RPMI7951 (cell line): ENCODE results near the gene KCTD14. TPM values are rescaled to one million over a fixed set of nuclear protein-coding genes. Genes with fewer than 3 reads are reported as not detected.
A peak's percentile ranks its signal among the peaks of the same experiment; 100 is the strongest.
"Not testable (repeated sequence)": the region's sequence is repeated elsewhere in the genome, so short reads cannot be mapped to it uniquely, and the experiment has no call there.

ENCODE experiments used
- DNase-seq: peaks from one replicate; pipeline ENCODE4 v3.0.0-alpha.2; 2012; ENCODE audit warnings: low read depth
- total RNA-seq: library from RNA; depleted of rRNA; stranded (reverse); fragments of >200 nt; shearing (Covaris generic); gene quantifications from 2 replicates; pipeline ENCODE4 v1.2.3, GENCODE V29; 2014

The KCTD14 gene
- total RNA-seq, 1 experiment from 2014 or later, result 7.1 TPM

DNA sequence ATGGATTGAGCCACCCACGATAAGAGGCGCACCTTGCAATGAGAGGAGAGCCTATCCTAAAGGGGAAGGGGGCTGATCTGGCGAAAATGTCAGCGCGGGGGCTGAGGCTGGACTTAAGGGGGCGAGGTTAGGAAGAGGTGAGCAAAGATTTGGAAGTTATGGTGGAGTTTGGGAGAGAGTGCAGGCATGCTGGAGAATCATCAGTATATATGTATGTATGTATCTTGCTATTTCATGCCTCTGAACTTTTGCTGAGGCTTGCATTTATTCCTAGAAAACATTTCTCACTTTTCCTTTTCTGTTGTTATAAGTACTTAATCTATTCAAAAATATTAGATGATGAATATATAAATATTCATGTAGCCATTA, 23.4 kb upstream of the KCTD14 start:
- DNase-seq, result no peak

DNA sequence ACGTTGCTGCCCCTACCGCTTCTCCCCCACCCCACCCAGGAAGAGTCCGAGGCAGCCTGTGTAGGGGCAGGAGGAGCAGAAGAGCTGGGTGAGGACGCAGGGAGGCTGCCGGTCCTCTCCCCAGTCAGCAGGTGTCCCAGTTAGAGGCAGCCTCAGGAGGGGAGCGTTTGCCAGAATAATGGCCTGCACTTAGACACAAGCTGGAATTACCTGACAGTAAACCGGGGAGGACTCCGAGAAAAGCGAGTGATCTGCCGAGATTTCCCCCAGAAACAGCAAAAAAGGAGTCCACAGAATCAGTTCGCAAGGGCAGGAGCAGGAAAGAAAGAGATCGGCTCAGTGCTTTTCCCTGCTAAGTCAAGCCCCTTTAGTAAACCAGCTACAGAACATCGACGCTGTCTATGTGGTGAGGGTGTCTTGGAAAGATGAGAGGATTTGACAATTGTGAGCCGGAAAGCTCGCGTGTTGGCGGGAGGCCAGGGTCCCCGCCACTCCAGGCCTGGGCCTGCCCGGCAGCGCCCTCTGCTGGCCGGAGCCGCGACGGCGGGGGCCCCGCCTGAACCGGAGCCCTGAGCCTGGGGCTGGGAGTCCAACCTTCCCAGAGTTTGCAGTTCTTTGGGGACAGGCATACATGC, 22.9 kb upstream of the KCTD14 start:
- peak; percentile 72 for DNase-seq

DNA sequence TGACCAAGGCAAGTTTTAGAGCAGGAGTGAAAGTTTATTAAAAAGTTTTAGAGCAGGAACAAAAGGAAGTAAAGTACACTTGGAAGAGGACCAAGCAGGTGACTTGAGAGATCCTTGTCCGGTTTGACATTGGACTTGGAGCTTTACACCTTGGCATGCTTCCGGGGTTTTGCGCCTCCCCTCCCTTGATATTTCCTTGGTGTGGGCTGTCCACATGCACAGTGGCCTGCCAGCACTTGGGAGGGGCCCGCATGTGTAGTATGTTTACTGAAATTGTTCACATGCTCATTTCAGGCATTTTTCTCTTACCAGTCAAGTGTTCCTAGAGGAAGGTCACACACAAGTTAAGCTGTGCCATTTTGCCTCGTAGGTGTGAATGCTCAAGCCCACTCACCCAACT, 21.6 kb upstream of the KCTD14 start:
- no peak for DNase-seq

DNA sequence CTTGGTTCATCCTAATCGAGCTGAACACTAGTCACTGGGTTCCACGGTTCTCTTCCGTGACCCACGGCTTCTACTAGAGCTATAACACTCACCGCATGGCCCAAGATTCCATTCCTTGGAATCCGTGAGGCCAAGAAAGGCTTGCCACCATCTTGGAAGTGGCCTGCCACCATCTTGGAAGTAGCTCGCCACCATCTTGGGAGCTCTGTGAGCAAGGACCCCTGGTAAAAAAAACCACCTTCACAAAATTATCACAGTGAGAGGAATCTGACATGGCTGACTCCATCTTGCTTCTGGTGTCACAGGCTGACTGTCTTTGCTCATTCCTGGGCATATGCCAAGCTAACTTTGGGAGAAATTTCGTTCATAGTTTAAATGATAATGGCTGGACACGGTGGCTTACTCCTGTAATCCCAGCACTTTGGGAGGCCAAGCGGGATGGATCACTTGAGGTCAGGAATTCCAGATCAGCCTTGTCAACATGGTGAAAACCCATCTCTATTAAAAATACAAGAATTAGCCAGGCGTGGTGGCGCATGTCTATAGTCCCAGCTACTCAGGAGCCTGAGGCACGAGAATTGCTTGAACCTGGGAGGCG, 18.9 kb upstream of the KCTD14 start:
- DNase-seq, result no peak

DNA sequence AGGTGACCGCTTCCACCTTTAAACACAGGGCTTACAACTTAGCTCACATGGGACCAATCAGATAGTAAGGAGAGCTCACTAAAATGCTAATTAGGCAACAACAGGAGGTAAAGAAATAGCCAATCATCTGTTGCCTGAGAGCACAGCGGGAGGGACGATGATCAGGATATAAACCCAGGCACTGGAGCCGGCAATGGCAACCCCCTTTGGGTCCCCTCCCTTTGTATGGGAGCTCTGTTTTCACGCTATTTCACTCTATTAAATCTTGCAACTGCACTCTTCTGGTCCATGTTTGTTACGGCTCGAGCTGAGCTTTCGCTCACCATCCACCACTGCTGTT, 18.3 kb upstream of the KCTD14 start:
- not testable (repeated sequence) for DNase-seq

DNA sequence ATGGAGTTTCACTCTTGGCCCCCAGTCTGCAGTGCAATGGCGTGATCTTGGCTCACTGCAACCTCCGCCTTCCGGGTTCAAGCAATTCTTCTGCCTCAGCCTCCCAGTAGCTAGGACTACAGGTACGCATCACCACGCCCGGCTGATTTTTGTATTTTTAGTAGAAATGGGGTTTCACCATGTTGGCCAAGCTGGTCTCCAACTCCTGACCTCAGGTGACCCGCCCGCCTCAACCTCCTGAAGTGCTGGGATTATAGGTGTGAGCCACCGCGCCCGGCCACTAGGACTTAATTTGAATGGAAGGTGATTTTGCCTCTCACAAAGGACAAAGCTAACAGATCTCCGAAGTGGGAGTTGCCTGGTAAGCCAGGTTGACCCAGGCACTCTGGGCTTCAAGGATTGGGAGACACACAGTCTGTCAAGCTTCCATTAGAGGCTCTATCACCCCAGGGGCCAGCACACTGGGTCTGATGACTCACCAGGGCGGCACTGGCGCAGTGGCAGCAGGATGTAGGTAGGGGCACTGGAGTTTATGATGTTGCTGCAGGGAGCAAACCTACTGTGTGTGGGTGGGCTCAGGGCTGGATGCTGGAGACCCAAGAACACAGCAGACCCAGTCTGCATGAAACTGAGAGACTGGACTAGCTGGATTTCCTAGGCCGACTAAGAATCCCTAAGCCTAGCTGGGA, 17.8 kb upstream of the KCTD14 start:
- no peak for DNase-seq

DNA sequence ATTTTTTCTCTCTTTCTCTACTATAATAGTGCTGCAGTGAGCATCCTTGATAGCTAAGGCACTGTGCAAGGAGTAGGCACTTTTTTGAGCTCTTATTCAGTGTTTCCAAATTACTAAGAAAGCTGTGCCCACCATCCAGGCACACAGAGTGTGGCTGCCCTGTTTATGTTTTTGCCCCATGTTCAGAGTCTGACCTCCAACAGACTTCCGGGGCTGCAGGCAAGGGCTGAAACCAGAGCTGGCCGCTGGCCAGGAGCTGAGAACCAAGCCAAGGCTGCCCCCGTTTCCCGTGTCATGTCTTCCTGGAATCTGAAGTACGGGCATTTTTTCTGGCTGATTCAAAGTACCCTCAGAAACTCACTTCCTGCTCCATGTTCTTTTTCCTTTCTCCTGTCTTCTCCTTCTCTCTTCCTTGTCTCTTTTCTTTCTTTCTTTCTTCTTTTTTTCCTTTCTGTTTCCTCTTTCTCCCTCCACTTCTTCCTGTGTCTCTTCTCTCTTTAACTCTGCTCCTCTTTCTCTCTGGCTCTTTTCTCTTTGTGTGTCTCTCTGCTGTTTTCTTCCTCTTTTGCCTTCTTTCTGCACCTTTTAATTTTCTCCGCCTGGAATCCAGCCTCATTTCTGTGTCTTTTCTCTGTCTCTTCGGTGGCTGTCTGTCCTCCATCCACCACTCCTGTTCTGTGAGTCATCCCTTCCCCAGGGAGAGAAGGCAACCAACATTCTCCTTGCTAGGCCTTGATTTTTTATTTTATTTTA, 17.0 kb upstream of the KCTD14 start:
- peak; percentile 93 for DNase-seq

DNA sequence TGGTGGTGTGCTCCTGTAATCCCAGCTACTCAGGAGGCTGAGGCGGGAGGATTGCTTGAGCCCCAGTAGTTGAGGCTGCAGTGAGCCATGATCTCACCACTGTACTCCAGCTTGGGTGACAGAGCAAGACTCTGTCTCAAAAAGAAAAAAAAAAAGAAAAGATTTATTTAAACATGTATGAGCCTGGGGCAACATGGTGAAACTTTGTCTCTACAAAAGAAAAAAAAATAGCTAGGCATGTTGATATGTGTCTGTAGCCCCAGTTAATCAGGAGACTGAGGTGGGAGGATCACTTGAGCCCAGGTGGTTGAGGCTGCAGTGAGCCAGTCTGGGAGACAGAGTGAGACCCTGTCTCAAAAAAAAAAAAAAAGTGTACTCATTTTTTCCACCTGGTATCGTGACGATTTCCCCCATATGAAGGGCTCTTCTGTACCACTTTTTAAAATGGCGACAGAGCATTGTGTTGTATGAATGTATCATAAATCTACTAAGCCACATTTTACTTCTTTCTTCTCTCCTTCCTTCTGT, 16.4 kb upstream of the KCTD14 start:
- peak; percentile 31 for DNase-seq

DNA sequence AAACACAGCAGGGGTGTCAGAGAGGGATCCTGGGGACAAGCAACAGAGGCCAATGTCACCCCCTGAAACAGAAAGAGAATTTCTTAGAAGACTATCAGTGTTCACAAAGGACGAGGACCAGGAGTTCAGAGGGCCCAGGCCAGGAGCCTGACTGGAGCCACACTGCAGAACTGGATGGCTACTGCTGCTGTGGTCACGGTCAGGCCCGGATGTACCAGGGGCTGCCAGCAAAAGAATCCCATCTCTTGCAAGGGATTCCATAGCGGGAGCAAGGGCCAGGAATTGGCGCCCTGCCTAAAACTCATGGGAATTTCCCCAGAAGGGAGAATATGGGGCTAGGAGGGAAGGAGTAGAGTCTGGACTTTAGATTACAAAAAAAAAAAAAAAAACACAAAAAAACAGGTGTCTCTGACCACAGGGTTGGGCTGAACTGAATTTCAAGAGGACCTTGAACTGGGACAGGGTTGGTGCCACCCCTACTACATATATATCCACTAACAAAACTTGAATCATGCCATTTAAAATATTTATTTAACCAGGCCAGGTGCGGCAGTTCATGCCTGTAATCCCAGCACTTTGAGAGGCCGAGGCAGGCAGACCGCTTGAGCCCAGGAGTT, 15.7 kb upstream of the KCTD14 start:
- DNase-seq, result peak; percentile 91

DNA sequence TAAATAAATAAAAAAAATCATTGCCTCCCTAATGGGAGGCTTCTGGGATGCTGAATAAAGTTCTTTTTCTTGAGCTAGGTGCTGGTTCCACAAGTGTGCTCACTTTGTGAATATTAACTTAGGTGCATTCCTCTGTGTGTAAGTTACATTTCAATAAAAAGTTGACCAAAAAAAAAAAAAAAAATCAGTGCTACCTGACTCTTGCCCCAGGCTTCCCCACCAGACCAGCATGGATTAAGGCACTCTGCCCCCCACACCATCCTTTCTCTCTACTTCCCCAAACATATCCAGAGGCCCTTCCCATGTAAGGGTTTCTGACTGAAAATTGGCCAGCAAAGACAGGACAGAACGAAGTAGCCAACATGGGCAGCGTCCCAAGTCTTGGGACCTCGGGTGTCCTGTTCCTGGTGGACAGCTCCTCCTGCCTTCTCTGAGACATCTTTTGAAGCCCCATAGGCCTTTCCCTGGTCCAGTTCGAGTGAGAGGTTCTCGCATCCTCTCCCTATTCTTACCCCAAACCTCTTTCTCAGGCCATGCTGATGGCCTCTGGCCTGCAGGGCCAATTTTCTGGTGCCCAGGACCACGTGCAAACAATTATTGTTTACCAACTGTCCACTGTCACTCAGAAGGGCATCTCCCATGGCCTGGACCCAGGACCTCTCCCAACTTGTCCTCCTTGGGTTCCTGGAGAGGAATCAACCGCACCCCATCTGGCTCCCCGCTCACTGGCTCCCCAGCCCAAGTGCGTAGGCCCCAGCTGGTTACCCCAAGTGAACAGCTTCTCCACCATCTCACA, 14.9 kb upstream of the KCTD14 start:
- DNase-seq, result no peak

DNA sequence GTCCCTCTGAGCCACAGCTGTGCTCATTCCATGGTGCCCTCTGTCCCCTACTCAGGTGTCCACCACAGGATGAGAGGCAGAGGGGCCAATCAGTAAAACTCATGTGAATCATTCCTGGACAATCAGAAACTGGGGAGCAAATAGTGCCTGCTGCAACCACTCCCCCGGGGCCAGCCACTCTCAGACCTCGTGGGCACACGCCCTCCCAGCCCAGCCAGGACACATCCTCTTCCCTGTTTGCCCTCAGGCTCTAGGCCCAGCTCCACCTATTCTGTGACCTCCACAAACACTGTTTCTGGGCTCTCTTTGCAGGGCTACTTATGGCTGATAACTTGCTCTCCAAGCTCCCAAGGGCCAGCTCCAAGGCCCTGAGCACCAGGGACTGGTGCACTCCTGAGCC, 14.0 kb upstream of the KCTD14 start:
- DNase-seq, result peak; percentile 65

DNA sequence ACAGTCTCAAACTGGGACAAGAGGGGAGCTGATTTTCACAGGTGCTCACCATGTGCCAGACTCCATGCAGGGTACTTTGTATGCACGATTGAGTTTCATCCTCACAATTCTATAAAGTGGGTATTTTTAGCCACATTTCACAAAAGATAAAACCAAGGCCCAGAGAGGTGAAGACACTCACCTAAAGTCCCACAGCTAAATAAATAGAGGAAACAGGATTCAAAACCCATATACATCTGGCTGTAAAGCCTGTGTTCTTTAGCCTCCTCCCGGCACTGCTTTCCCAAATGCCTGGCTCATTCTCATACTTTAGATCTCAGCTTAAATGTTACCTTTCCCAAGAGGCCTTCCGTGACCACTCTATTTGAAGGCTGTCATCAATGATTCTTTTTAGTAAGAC, 13.2 kb upstream of the KCTD14 start:
- no peak for DNase-seq

DNA sequence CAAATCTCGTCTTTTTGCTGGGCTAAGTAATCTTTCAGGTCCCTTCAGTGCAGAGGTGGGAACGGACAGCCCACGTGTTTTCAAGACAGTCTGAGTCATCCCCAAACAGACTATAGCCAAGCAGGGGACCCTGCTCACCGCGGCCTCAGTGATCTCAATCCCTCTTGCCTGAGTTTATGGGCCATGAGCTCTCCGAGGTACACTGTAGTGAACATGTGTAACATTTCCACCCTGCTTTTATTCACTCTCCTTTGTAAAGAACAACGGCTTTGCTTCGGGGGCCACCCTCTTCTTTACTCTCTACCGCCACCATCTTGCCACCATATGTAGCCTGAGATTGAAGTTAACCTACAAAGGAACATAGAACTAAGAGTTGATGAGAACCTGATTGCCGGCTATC, 11.5 kb upstream of the KCTD14 start:
- no peak for DNase-seq

DNA sequence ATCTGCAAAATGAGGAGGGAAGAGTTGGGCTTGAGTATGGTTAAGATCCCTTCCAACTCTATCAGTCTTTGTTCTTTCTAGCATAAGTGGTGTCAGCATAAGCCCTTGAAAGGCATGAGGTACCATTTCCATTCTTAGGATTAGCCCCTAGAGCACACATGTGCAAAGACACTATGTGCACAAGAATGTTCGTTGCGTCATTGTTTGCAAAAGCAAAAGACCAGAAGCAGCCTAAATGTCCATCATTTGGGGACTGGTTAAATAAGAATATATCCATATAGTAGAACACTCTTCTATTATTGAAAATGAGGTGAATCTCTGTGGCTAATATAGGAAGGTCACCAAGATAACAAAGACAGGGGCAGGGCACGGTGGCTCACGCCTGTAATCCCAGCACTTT, 10.0 kb upstream of the KCTD14 start:
- DNase-seq, result no peak

DNA sequence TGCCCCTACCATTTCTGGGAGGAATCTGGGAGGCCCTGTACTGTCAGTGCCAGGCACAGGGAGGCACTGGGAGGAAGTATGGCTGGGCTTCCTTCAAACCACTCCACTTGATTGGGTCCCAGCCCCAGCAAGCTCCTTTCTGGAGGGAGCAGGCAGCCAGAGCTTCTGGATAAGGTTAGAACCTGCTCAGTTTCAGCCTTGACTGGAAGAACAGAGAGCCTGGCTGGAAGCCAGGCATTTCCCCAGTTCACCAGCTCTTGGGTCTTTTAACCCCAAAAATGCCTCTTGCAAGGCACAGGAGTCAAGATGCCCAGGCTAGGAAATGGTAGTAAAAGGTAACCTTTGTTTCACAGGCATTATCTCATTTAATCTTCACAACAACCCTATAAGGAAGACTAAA, 9.0 kb upstream of the KCTD14 start:
- DNase-seq, result no peak

DNA sequence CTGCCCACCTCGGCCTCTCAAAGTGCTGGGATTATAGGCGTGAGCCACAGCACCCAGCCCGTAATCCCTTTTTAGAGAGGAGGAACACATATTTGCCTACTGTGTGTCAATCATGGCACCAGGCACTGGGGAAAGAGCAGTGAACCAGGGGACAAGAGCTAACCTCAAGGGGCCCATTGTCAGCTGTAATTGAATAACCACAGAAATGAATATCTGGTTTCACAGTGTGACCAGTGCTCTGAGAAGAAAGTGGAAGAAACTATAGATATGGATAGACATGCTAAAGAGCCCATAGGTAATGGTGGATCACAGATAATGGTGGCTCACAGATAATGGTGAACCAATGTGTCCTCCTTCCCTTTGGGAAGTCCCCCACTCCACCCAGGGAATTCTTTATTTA, 8.6 kb upstream of the KCTD14 start:
- peak; percentile 17 for DNase-seq

DNA sequence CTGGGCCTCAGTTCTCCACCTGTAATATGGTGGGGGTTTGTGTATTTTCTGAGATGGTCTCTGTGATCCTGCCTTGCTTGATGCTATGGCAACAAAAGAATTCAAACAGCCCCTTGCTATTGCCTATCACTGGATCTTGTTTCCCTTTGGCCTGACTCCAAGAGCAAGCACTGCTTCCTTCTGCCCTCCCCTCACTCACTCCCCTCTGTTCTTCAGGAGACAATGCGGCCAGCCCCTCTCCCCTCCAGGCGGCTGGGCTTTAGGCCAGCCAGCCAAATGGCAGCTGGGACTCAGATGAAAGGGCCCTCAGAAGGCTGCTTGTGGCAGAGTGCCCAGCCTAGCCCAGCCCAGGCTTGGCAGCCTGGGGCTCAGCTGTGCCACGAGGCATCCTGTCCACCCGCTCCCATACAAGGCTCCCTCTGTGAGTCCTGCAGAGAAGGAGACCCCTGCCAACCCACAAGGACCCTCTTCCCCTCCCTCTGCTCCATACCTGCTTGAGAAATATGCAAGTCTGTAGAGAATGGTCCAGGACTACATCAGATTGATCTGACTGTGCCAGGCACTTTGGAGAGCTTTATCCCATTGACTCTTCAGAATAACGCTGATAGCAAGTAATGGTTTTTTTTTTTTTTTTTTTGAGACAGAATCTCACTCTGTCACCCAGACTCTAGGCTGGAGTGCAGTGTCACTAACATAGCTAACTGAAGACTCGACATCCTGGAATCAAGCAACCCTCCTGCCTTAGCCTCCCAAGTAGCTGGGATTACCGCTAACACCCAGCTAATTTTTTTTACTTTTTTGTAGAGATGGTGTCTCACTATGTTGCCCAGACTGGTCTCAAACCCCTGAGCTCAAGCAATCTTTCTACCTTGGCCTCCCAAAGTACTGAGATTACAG, 7.6 kb upstream of the KCTD14 start:
- peak; percentile 96 for DNase-seq

DNA sequence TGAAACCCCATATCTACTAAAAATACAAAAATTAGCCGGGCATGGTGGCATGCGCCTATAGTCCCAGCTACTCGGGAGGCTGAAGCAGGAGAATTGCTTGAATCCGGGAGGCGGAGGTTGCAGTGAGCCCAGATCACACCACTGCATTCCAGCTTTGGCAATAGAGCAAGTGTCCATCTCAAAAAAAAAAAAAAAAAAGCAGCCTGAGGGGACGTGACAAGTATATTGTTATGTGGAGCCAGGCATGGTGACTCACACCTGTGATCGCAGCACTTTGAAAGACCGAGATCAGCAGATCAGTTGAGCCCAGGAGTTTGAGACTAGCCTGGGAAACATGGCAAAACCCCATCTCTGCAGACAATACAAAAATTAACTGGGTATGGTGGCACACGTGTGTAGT, 5.3 kb upstream of the KCTD14 start:
- peak; percentile 50 for DNase-seq

DNA sequence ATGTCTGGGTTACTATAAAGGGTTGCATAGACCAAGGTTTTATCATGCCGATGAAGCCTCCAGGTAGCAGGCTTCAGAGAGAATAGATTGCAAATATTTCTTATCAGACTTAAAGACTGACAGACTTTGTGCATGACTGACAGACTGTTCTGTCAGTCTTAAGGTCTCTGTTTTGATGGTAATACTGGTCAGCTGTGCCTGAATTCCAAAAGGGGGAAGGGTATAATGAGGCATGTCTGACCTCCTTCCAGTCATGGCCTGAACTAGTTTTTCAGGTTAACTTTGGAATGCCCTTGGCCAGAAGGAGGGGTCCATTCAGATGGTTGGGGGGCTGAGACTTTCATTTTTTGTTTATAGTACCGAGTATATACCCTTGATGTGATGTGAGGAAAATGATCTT, 4.7 kb upstream of the KCTD14 start:
- DNase-seq, result no peak

DNA sequence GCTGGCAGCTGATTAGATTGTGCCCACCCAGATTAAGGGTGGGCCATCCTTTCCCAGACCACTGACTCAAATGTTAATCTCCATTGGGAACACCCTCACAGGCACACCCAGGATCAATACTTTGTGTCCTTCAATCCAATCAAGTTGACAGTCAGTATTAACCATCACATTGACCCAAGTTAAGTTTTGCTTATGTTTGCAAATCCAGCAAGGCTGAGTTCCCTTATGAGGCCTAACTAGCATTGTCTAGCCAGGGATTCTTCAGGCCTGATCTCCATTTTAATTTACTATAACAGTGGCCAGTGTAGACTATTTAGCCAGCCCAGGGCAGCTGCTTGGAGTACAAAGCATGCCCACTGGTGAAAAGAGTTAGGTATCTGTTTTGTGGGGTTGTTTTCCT, 2.3 kb upstream of the KCTD14 start:
- no peak for DNase-seq
